ENCODE results near the gene KDM1B. TPM values are rescaled to one million over a fixed set of nuclear protein-coding genes. Genes with fewer than 3 reads are reported as not detected.

KDM1B gene
- total RNA-seq = 13.1 TPM
- 1 to 10 TPM in 3 of 4 donors, under 1 TPM in 1; 0.94 to 3.2 (median 2.2) TPM for polyA plus RNA-seq

DNA sequence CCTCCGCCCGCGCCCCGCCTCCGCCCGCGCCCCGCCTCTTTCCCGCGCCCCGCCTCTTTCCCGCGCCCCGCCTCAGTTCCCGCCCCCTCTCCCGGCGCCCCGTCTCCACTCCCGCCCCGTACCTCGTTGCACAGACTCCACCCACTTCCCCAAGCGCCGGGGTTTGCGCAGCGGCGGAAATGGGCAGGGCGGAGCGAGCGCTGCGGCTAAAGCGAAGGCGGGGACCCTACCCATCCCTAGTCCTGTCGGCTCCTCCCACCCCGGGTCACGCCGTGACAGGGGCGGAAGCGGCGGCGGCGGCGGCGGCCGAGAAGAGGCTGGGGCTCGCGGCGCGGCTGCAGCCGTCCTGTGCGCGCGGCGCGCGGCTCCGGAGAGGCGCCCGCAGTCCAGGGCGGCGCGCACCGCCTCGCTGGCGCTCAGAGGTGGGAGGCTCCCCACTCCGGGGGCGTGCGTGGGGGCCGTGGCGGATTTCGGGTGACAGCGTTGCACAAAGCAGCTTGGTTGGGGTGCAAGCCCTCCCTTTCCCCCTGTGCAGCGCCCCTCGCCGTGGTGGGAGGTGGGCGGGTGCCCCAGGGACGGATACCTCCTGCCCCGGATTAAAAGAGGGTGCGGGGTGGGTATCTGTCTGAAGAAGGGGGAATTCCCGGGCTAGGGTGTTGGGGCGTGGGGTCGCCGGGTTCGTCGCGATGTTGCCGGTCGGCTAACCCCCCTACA is at the start of gene KDM1B:
TSS of gene KDM1B (plus strand) at position 273 of the 714 bp plus-strand sequence. CDS start 4,474 bp downstream, outside the sequence.
- peaks cover 31% of the 10 kb centered on the region for H3K4me1 ChIP-seq (ENCODE audit: control insufficient read depth, insufficient read depth, low read length, poor library complexity, severe bottlenecking)
- peaks cover 20% of the 10 kb centered on the region for H3K36me3 Mint-ChIP-seq
- peaks cover 8% of the 10 kb centered on the region for H3K36me3 ChIP-seq (ENCODE audit: control insufficient read depth, insufficient read depth, low read length)
- H3K27ac Mint-ChIP-seq = peak within 1 kb of the TSS; percentile 96 to 99 (median 99)
- peak within 1 kb of the TSS; percentile 99 for H3K4me3 ChIP-seq (ENCODE audit: low read depth, low read length)
- no peaks in the 10 kb centered on the region for H3K27me3 ChIP-seq (ENCODE audit: control insufficient read depth, insufficient read depth, low read length)
- H3K4me3 Mint-ChIP-seq = peak within 1 kb of the TSS; percentile 96 to 99 (median 98)
- ATAC-seq (ENCODE audit: low read depth in 2 of 2) (peak; percentile 91 to 93), DNase-seq (peak; percentile 98 to 99 (median 99))
- H3K27ac ChIP-seq (ENCODE audit: insufficient read depth, low read length, poor library complexity, severe bottlenecking) = peak within 1 kb of the TSS; percentile 91
- peaks cover 17 to 58% (median 44%) of the 10 kb centered on the region in 4 donors for H3K4me1 Mint-ChIP-seq
- H3K9me3 ChIP-seq (ENCODE audit: control insufficient read depth in 2 of 2, low read length in 2 of 2) = no peaks in the 10 kb centered on the region
- H3K9me3 Mint-ChIP-seq = no peaks in the 10 kb centered on the region
- no peaks in the 10 kb centered on the region for H3K27me3 Mint-ChIP-seq

- Histone ChIP-seq H3K9me3 (ENCODE audit: control insufficient read depth in 2 of 2, low read length in 2 of 2) (peaks cover 6% of the 10 kb centered on the region in 2 experiments), H3K4me1 (ENCODE audit: control insufficient read depth, insufficient read depth, low read length, poor library complexity, severe bottlenecking) (no peaks in the 10 kb centered on the region), H3K36me3 (ENCODE audit: control insufficient read depth, insufficient read depth, low read length) (no peaks in the 10 kb centered on the region), H3K4me3 (ENCODE audit: low read depth, low read length) (no peak overlapping the region), H3K27ac (ENCODE audit: insufficient read depth, low read length, poor library complexity, severe bottlenecking) (no peak overlapping the region), H3K27me3 (ENCODE audit: control insufficient read depth, insufficient read depth, low read length) (no peaks in the 10 kb centered on the region)
- Mint-ChIP-seq H3K4me3 (no peak overlapping the region), H3K27ac (no peak overlapping the region), H3K9me3 (peaks cover 0 to 14% (median 7%) of the 10 kb centered on the region in 7 donors), H3K4me1 (no peaks in the 10 kb centered on the region), H3K36me3 (no peaks in the 10 kb centered on the region), H3K27me3 (peaks cover 20% of the 10 kb centered on the region)
- ATAC-seq (ENCODE audit: low read depth in 2 of 2) (no peak), DNase-seq (no peak)
Measured at GRCh38 chr6:18107061-18107460, 48.2 kb upstream of the KDM1B start.

DNA sequence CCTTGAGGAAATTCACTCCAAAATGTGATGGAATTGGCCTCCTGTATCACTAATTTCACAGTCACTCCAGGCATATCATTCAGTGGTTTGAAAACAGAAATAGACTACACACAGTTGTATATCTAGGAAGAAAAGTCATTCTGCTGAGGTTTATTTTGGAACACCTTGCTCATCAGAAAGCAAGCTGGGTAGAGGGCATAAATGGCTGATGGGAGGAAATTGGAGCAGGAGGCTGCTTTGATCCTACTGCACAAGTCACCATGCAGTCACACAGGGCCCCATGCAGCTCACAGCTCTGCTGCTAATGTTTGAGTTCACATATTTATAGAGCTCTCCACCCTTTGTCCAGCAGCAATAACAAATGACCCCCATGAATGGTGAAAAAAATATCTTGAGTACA is 45.1 kb upstream of the KDM1B start:
- H3K36me3 ChIP-seq (ENCODE audit: control insufficient read depth, insufficient read depth, low read length) = no peaks in the 10 kb centered on the region
- no peak overlapping the region for H3K27ac ChIP-seq (ENCODE audit: insufficient read depth, low read length, poor library complexity, severe bottlenecking)
- H3K9me3 ChIP-seq (ENCODE audit: control insufficient read depth in 2 of 2, low read length in 2 of 2) = peaks cover 6% of the 10 kb centered on the region in 2 experiments
- no peaks in the 10 kb centered on the region for H3K4me1 ChIP-seq (ENCODE audit: control insufficient read depth, insufficient read depth, low read length, poor library complexity, severe bottlenecking)
- Mint-ChIP-seq H3K27ac (no peak overlapping the region), H3K9me3 (peaks cover 0 to 14% (median 7%) of the 10 kb centered on the region in 7 donors), H3K27me3 (peaks cover 15% of the 10 kb centered on the region), H3K4me1 (no peaks in the 10 kb centered on the region), H3K4me3 (no peak overlapping the region), H3K36me3 (no peaks in the 10 kb centered on the region)
- DNase-seq (no peak), ATAC-seq (ENCODE audit: low read depth in 2 of 2) (no peak)
- no peak overlapping the region for H3K4me3 ChIP-seq (ENCODE audit: low read depth, low read length)
- peaks cover 2% of the 10 kb centered on the region for H3K27me3 ChIP-seq (ENCODE audit: control insufficient read depth, insufficient read depth, low read length)

DNA sequence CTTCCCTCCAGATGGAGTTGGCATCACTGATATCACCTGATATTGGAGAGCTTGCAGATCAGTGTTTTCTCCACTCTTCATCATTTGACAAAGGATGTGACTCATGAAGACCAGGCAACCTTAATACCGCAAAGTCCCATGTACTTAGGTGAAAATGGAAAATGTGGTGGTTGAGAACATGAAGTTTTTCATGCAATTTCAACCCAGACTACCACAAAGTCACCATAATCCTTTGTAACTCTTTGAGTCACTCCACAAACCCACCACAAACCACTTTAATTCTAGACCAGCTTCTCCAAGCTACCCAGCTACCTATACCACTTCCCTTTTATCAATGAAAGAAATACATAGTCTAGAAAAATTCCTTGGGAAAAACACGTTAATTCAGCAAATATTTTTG is 39.9 kb upstream of the KDM1B start:
- peak in 1 of 3 donors; percentile 16 for DNase-seq
- no peak for ATAC-seq (ENCODE audit: low read depth in 2 of 2)

DNA sequence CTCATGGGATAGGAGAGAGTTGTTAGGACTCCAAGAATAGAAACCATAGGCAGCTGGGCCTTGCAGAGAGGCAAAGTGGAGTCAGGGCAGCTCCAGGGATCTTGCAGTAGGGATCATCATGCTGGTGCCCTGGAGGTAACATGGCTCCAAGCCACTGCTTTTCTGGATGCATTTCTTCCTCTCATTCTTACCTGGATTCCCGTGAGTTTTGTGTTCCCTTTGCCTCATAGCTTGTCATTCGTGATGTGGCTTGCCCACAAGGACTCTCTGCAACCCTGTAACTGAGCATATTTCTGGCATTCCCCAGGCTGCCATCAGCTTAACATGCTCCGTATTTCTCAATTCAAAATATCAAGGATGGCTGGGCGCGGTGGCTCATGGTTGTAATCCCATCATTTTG is 38.1 kb upstream of the KDM1B start:
- no peak overlapping the region for H3K4me3 ChIP-seq (ENCODE audit: low read depth, low read length)
- Mint-ChIP-seq H3K4me1 (peaks cover 0 to 12% (median 4%) of the 10 kb centered on the region in 4 donors), H3K36me3 (no peaks in the 10 kb centered on the region), H3K27me3 (no peaks in the 10 kb centered on the region), H3K9me3 (peaks cover 0 to 8% (median 1%) of the 10 kb centered on the region in 7 donors), H3K27ac (no peak overlapping the region), H3K4me3 (no peak overlapping the region)
- ATAC-seq (ENCODE audit: low read depth in 2 of 2) (no peak), DNase-seq (no peak)
- H3K27me3 ChIP-seq (ENCODE audit: control insufficient read depth, insufficient read depth, low read length) = peaks cover 7% of the 10 kb centered on the region
- peaks cover 5% of the 10 kb centered on the region for H3K4me1 ChIP-seq (ENCODE audit: control insufficient read depth, insufficient read depth, low read length, poor library complexity, severe bottlenecking)
- peaks cover 0 to 2% of the 10 kb centered on the region in 2 experiments for H3K9me3 ChIP-seq (ENCODE audit: control insufficient read depth in 2 of 2, low read length in 2 of 2)
- no peaks in the 10 kb centered on the region for H3K36me3 ChIP-seq (ENCODE audit: control insufficient read depth, insufficient read depth, low read length)
- no peak overlapping the region for H3K27ac ChIP-seq (ENCODE audit: insufficient read depth, low read length, poor library complexity, severe bottlenecking)

More for the DNA sequence above, 39.9 kb upstream of the KDM1B start:
- Mint-ChIP-seq H3K4me1 (peaks cover 0 to 7% (median under 1%) of the 10 kb centered on the region in 4 donors), H3K36me3 (no peaks in the 10 kb centered on the region), H3K9me3 (peaks cover 0 to 6% (median 0%) of the 10 kb centered on the region in 7 donors), H3K27ac (peak overlapping the region in 1 of 3 donors; percentile 26), H3K27me3 (peaks cover 4% of the 10 kb centered on the region), H3K4me3 (no peak overlapping the region)
- Histone ChIP-seq H3K4me3 (ENCODE audit: low read depth, low read length) (no peak overlapping the region), H3K4me1 (ENCODE audit: control insufficient read depth, insufficient read depth, low read length, poor library complexity, severe bottlenecking) (no peaks in the 10 kb centered on the region), H3K27ac (ENCODE audit: insufficient read depth, low read length, poor library complexity, severe bottlenecking) (no peak overlapping the region), H3K27me3 (ENCODE audit: control insufficient read depth, insufficient read depth, low read length) (peaks cover 7% of the 10 kb centered on the region), H3K36me3 (ENCODE audit: control insufficient read depth, insufficient read depth, low read length) (no peaks in the 10 kb centered on the region), H3K9me3 (ENCODE audit: control insufficient read depth in 2 of 2, low read length in 2 of 2) (peaks cover 0 to 2% of the 10 kb centered on the region in 2 experiments)

DNA sequence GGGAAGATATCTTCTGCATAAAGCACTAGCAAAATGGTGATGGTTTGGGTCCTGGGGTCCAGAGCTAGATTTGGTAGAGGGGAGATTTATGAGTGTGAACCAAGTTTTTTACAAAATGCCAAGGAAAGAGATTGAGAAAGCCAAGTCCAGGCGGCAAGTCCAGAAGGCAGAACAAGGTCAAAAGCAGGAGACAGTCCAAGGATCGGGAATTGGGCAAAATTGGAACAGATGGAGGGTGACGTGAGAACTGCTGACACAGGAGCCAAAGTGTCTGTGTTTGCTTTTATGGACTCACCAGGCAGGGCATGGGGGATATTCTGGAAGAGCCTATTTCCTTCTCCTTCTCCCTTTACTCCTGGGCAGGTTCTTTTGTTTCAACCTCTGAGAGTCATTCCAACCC is 36.9 kb upstream of the KDM1B start:
- Histone ChIP-seq H3K4me3 (ENCODE audit: low read depth, low read length) (no peak overlapping the region), H3K36me3 (ENCODE audit: control insufficient read depth, insufficient read depth, low read length) (no peaks in the 10 kb centered on the region), H3K27ac (ENCODE audit: insufficient read depth, low read length, poor library complexity, severe bottlenecking) (no peak overlapping the region), H3K27me3 (ENCODE audit: control insufficient read depth, insufficient read depth, low read length) (peaks cover 7% of the 10 kb centered on the region), H3K4me1 (ENCODE audit: control insufficient read depth, insufficient read depth, low read length, poor library complexity, severe bottlenecking) (peaks cover 8% of the 10 kb centered on the region), H3K9me3 (ENCODE audit: control insufficient read depth in 2 of 2, low read length in 2 of 2) (peaks cover 0 to 2% of the 10 kb centered on the region in 2 experiments)
- Mint-ChIP-seq H3K9me3 (peaks cover 0 to 8% (median 1%) of the 10 kb centered on the region in 7 donors), H3K36me3 (no peaks in the 10 kb centered on the region), H3K27me3 (no peaks in the 10 kb centered on the region), H3K4me3 (peak overlapping the region in 1 of 4 donors; percentile 45), H3K4me1 (peaks cover 0 to 19% (median 9%) of the 10 kb centered on the region in 4 donors), H3K27ac (no peak overlapping the region)
- ATAC-seq (ENCODE audit: low read depth in 2 of 2) (no peak), DNase-seq (no peak)

DNA sequence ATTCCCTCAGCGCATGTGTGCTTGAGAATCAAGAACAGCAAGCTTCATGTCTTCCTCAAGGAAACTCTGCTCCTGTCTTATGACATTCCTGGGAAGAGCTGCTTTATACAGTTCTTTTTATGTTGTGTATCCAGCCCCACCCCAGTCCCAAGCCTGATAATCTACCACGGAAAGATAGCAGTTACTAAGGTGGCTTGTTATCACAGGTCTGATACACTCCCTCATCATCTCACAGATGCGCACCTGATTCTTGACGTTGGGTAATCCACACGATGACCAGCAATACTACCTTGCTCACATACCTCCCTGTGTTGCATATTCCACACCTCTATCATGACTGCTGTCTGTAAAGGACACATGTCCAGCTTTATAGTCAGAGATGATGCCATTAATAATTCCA is 36.0 kb upstream of the KDM1B start:
- ATAC-seq (ENCODE audit: low read depth in 2 of 2) = no peak

More for the DNA sequence above, 36.0 kb upstream of the KDM1B start:
- Mint-ChIP-seq H3K27me3 (no peaks in the 10 kb centered on the region), H3K4me3 (no peak overlapping the region), H3K36me3 (no peaks in the 10 kb centered on the region), H3K9me3 (peaks cover 0 to 8% (median 1%) of the 10 kb centered on the region in 7 donors), H3K27ac (no peak overlapping the region), H3K4me1 (peaks cover 0 to 19% (median 9%) of the 10 kb centered on the region in 4 donors)
- peaks cover 7% of the 10 kb centered on the region for H3K27me3 ChIP-seq (ENCODE audit: control insufficient read depth, insufficient read depth, low read length)
- H3K9me3 ChIP-seq (ENCODE audit: control insufficient read depth in 2 of 2, low read length in 2 of 2) = peaks cover 0 to 2% of the 10 kb centered on the region in 2 experiments
- no peaks in the 10 kb centered on the region for H3K36me3 ChIP-seq (ENCODE audit: control insufficient read depth, insufficient read depth, low read length)
- peaks cover 8% of the 10 kb centered on the region for H3K4me1 ChIP-seq (ENCODE audit: control insufficient read depth, insufficient read depth, low read length, poor library complexity, severe bottlenecking)
- no peak overlapping the region for H3K4me3 ChIP-seq (ENCODE audit: low read depth, low read length)
- no peak for DNase-seq
- no peak overlapping the region for H3K27ac ChIP-seq (ENCODE audit: insufficient read depth, low read length, poor library complexity, severe bottlenecking)
